MCF 10A (cell line): Measurements from ENCODE around the gene NDUFS6. TPM values are rescaled to one million over a fixed set of nuclear protein-coding genes. Genes with fewer than 3 reads are reported as not detected.

Source experiments
- BruUV-seq: library from RNA; stranded (reverse); fragments of 400-500 nt; replicated peaks from 2 replicates; lab custom pipeline; 2021; lab: Mats Ljungman, UMichigan
- CTCF ChIA-PET: fragments of 300-600 bp; sonication (Branson Sonifier 250); formaldehyde crosslinking; extraction: SDS; loops from one replicate; lab custom pipeline; 2021; ENCODE audit warnings: antibody characterized with exemption, inconsistent platforms; lab: Yijun Ruan, JAX
- POLR2A ChIA-PET: fragments of 300-600, 350-650 bp; sonication (Branson Sonifier 250); formaldehyde crosslinking; extraction: SDS; loops from one replicate; lab custom pipeline; 2020; ENCODE audit warnings: antibody characterized with exemption, inconsistent platforms; lab: Yijun Ruan, JAX
- DNase-seq: peaks from one replicate; pipeline ENCODE4 v3.0.0-alpha.2; 2018; ENCODE audit not compliant: unreplicated experiment
- H3K27ac Mint-ChIP-seq: one replicate; pipeline ENCODE4 v1.8.0; 2022; ENCODE audit warnings: mild to moderate bottlenecking, low read depth, mixed read lengths; ENCODE audit not compliant: unreplicated experiment
- H3K27me3 Mint-ChIP-seq: one replicate; pipeline ENCODE4 v1.8.0; 2022; ENCODE audit warnings: mixed read lengths; ENCODE audit not compliant: insufficient read depth, unreplicated experiment
- H3K36me3 Mint-ChIP-seq: one replicate; pipeline ENCODE4 v1.8.0; 2022; ENCODE audit warnings: mild to moderate bottlenecking, moderate library complexity, mixed read lengths; ENCODE audit not compliant: insufficient read depth, unreplicated experiment
- H3K4me1 Mint-ChIP-seq: one replicate; pipeline ENCODE4 v1.8.0; 2022; ENCODE audit warnings: mixed read lengths; ENCODE audit not compliant: insufficient read depth, unreplicated experiment
- H3K4me3 Mint-ChIP-seq: one replicate; pipeline ENCODE4 v1.8.0; 2022; ENCODE audit warnings: mild to moderate bottlenecking, moderate library complexity, mixed read lengths; ENCODE audit not compliant: unreplicated experiment
- H3K9me3 Mint-ChIP-seq: one replicate; pipeline ENCODE4 v1.8.0; 2022; ENCODE audit warnings: mixed read lengths; ENCODE audit not compliant: unreplicated experiment
- CTCF ChIP-seq: fragments of 200-600 bp; IDR thresholded peaks from one replicate; pipeline ENCODE4 v1.8.0; 2022; ENCODE audit warnings: antibody characterized with exemption, mild to moderate bottlenecking; ENCODE audit not compliant: unreplicated experiment
- intact Hi-C: fragments of 100-400 bp; cut with micrococcal nuclease; formaldehyde crosslinking; loops from 2 replicates; pipeline ENCODE4 v1.14.1; 2022
- total RNA-seq: library from RNA; stranded (reverse); gene quantifications from 2 replicates; pipeline ENCODE4 v1.2.3, GENCODE V29; 2022

The NDUFS6 gene
- total RNA-seq, 1 experiment from 2014 or later = 65.6 TPM

- no TSS peak for BruUV-seq
- Mint-ChIP-seq H3K4me3 (no peak overlapping the region), H3K27me3 (no peaks in the 10 kb centered on the region), H3K4me1 (no peaks in the 10 kb centered on the region), H3K27ac (no peak overlapping the region), H3K9me3 (no peaks in the 10 kb centered on the region), H3K36me3 (peaks cover 35% of the 10 kb centered on the region)
- ChIA-PET POLR2A (interaction anchor here (0.9 kb wide), 1 partner anchor 40 kb away, joined by 3 read pairs; no protein-coding TSS in a partner anchor), CTCF (no interaction called here)
- no peak for TF ChIP-seq CTCF
- no peak for DNase-seq
- intact Hi-C loops = no loop called here
Measured at GRCh38 chr5:1824903-1825841, 24.0 kb downstream of the NDUFS6 start.

- Mint-ChIP-seq H3K27ac (no peak overlapping the region), H3K4me3 (no peak overlapping the region), H3K36me3 (peaks cover 23% of the 10 kb centered on the region), H3K9me3 (no peaks in the 10 kb centered on the region), H3K27me3 (no peaks in the 10 kb centered on the region), H3K4me1 (no peaks in the 10 kb centered on the region)
- ChIA-PET POLR2A (no interaction called here), CTCF (interaction anchor here (0.7 kb wide), 1 partner anchor 39 kb away, joined by 4 read pairs; no protein-coding TSS in a partner anchor)
- no peak for TF ChIP-seq CTCF
- intact Hi-C loops = no loop called here
- DNase-seq = no peak
- no TSS peak for BruUV-seq
Measured at GRCh38 chr5:1826235-1826980, 25.2 kb downstream of the NDUFS6 start.

- H3K27me3 Mint-ChIP-seq = no peaks in the 10 kb centered on the region
- ChIA-PET CTCF (no interaction called here), POLR2A (interaction anchor here (0.7 kb wide), 1 partner anchor 13 kb away, joined by 3 read pairs; no protein-coding TSS in a partner anchor)
- H3K27ac Mint-ChIP-seq = no peak overlapping the region
- H3K36me3 Mint-ChIP-seq = peaks cover 14% of the 10 kb centered on the region
- H3K4me3 Mint-ChIP-seq = no peak overlapping the region
- no TSS peak for BruUV-seq
- no peaks in the 10 kb centered on the region for H3K9me3 Mint-ChIP-seq
- no peaks in the 10 kb centered on the region for H3K4me1 Mint-ChIP-seq
- TF ChIP-seq CTCF = no peak
- DNase-seq = no peak
- intact Hi-C loops = no loop called here
Measured at GRCh38 chr5:1827025-1827885, 26.0 kb downstream of the NDUFS6 start.
